Measurements from ENCODE around the gene TXNDC15.

Gene TXNDC15

DNA sequence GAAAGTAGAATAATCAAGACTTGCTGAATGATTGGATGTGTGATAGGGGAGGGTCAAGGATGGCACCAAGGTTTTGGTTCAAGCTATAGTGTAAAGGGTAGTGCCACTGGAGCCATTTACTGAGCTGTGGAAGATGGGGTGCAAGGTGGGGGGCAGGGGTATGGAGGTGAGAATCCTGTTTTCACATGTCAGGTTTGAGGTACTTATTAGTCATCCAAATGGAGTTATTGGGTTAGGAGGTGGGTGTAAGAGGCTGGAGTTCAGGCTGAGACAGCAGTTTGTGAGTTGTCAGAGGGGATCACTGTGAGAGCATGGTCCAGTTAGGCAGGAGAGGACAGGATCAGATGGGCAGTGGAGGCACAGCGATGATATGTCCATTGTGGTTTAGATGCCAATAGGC lies 39.6 kb downstream of the TXNDC15 start:
- no peaks in the 10 kb centered on the region for H3K36me3 ChIP-seq (ENCODE audit: insufficient read depth, low read length)
- H3K9me2 ChIP-seq (replicated peaks; ENCODE audit: low read depth, low read length): no peaks in the 10 kb centered on the region
- H3K27me3 ChIP-seq (ENCODE audit: insufficient read depth, low read length, poor library complexity, severe bottlenecking): no peaks in the 10 kb centered on the region
- H3K4me3 ChIP-seq (ENCODE audit: low read length, poor library complexity, severe bottlenecking): no peak overlapping the region
- no peaks in the 10 kb centered on the region for H3F3A ChIP-seq (ENCODE audit: low read depth)
- no peaks in the 10 kb centered on the region for H4K20me1 ChIP-seq (ENCODE audit: insufficient read depth, low read length, poor library complexity, severe bottlenecking)
- TF ChIP-seq, protein P1, sequence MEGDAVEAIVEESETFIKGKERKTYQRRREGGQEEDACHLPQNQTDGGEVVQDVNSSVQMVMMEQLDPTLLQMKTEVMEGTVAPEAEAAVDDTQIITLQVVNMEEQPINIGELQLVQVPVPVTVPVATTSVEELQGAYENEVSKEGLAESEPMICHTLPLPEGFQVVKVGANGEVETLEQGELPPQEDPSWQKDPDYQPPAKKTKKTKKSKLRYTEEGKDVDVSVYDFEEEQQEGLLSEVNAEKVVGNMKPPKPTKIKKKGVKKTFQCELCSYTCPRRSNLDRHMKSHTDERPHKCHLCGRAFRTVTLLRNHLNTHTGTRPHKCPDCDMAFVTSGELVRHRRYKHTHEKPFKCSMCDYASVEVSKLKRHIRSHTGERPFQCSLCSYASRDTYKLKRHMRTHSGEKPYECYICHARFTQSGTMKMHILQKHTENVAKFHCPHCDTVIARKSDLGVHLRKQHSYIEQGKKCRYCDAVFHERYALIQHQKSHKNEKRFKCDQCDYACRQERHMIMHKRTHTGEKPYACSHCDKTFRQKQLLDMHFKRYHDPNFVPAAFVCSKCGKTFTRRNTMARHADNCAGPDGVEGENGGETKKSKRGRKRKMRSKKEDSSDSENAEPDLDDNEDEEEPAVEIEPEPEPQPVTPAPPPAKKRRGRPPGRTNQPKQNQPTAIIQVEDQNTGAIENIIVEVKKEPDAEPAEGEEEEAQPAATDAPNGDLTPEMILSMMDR (conservative IDR thresholded peaks at IDR 0.05; ENCODE audit: low read length): no peak
- no peak for TF ChIP-seq EZH2phosphoT487 (IDR thresholded peaks at IDR 0.05; ENCODE audit: borderline replicate concordance)
- no peaks in the 10 kb centered on the region for H3K79me2 ChIP-seq (ENCODE audit: insufficient read depth, low read length)
- H3K4me2 ChIP-seq (ENCODE audit: low read depth, low read length, poor library complexity, severe bottlenecking): no peak overlapping the region
- no peak overlapping the region for H3K9ac ChIP-seq (ENCODE audit: low read depth, low read length, poor library complexity, severe bottlenecking)
- H2AFZ ChIP-seq (ENCODE audit: low read length): no peak overlapping the region
- no peaks in the 10 kb centered on the region for H3K4me1 ChIP-seq (ENCODE audit: insufficient read depth, low read length, poor library complexity, severe bottlenecking)
- H3K9me3 ChIP-seq (ENCODE audit: insufficient read depth, low read depth, low read length): no peaks in the 10 kb centered on the region

DNA sequence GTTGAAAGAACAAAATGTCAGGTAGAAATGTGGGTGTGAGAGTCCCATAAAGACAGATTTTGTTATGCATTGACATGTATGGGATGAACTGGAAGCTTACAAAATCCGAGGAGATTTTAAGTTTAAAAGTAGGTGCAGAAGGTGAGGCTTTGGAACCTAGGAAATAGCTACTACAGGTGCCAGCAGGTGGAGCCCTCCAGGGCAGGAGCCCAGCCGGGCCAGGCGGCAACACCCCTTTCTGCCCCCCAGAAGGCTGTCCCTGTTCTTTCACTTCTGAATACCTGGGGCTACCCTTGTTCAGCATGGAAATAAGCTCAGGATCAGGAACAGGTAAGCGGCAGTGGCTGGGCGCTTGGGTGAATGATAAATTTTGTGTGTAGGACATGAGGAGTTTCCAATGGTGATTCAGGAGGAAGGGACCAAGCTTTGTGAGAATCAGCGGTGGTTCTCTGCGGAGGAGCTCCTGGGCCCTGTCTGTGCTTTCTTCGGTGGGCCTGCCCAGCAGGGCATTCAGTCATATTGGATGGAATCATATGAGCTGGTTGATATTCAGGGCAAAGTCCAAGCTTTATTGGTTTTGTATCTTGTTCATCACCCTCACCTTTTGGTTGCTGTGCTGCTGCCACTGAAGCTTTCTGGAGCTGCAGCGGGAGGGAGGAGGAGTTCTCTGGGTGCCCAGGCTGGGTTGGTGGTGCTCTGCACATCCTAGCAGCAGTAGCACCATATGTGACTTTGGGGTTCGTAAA lies 43.1 kb downstream of the TXNDC15 start:
- Histone ChIP-seq H3K4me1 (ENCODE audit: insufficient read depth, low read length, poor library complexity, severe bottlenecking) (no peaks in the 10 kb centered on the region), H3K27me3 (ENCODE audit: insufficient read depth, low read length, poor library complexity, severe bottlenecking) (no peaks in the 10 kb centered on the region), H2AFZ (ENCODE audit: low read length) (no peak overlapping the region), H3F3A (ENCODE audit: low read depth) (no peaks in the 10 kb centered on the region), H3K36me3 (ENCODE audit: insufficient read depth, low read length) (no peaks in the 10 kb centered on the region), H3K79me2 (ENCODE audit: insufficient read depth, low read length) (no peaks in the 10 kb centered on the region), H3K9me2 (replicated peaks; ENCODE audit: low read depth, low read length) (no peaks in the 10 kb centered on the region), H4K20me1 (ENCODE audit: insufficient read depth, low read length, poor library complexity, severe bottlenecking) (no peaks in the 10 kb centered on the region), H3K9me3 (ENCODE audit: insufficient read depth, low read depth, low read length) (no peaks in the 10 kb centered on the region), H3K4me3 (ENCODE audit: low read length, poor library complexity, severe bottlenecking) (no peak overlapping the region), H3K4me2 (ENCODE audit: low read depth, low read length, poor library complexity, severe bottlenecking) (no peak overlapping the region), H3K9ac (ENCODE audit: low read depth, low read length, poor library complexity, severe bottlenecking) (no peak overlapping the region)
- TF ChIP-seq, protein P1 (conservative IDR thresholded peaks at IDR 0.05; ENCODE audit: low read length): no peak; the same call in none of the 2 replicates
- no peak for TF ChIP-seq EZH2phosphoT487 (IDR thresholded peaks at IDR 0.05; ENCODE audit: borderline replicate concordance)

DNA sequence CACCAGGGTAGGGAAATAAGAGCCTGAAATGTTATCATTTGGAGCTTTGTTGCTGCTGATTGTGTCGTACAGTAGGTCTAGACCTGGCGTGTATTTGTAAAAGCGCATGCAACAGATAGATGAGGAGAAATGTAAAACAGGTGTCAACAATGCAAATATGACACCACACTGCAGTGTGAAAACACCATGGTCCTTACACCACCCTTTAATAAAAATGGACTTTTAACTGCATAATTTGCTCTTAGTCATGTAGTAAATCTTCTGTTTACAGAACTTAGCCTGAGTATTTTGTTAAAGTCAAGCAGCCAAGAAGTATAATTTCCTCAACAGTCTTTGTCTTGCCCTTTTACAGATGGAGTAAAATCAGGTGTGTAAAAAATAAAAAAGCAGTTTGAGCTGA lies 44.7 kb downstream of the TXNDC15 start:
- Histone ChIP-seq H3F3A (ENCODE audit: low read depth) (no peaks in the 10 kb centered on the region), H3K4me1 (ENCODE audit: insufficient read depth, low read length, poor library complexity, severe bottlenecking) (no peaks in the 10 kb centered on the region), H3K27me3 (ENCODE audit: insufficient read depth, low read length, poor library complexity, severe bottlenecking) (no peaks in the 10 kb centered on the region), H3K9me3 (ENCODE audit: insufficient read depth, low read depth, low read length) (no peaks in the 10 kb centered on the region), H3K9me2 (replicated peaks; ENCODE audit: low read depth, low read length) (no peaks in the 10 kb centered on the region), H3K9ac (ENCODE audit: low read depth, low read length, poor library complexity, severe bottlenecking) (no peak overlapping the region), H2AFZ (ENCODE audit: low read length) (no peak overlapping the region), H3K4me3 (ENCODE audit: low read length, poor library complexity, severe bottlenecking) (no peak overlapping the region), H3K36me3 (ENCODE audit: insufficient read depth, low read length) (no peaks in the 10 kb centered on the region), H3K4me2 (ENCODE audit: low read depth, low read length, poor library complexity, severe bottlenecking) (no peak overlapping the region), H4K20me1 (ENCODE audit: insufficient read depth, low read length, poor library complexity, severe bottlenecking) (no peaks in the 10 kb centered on the region), H3K79me2 (ENCODE audit: insufficient read depth, low read length) (no peaks in the 10 kb centered on the region)
- TF ChIP-seq EZH2phosphoT487 (IDR thresholded peaks at IDR 0.05; ENCODE audit: borderline replicate concordance): no peak
- TF ChIP-seq, protein P1 (conservative IDR thresholded peaks at IDR 0.05; ENCODE audit: low read length): no peak

All from Loucy (cell line).